PC-9 (cell line): ENCODE measurements around the gene ZSWIM8. TPM values are rescaled to one million over a fixed set of nuclear protein-coding genes. Genes with fewer than 3 reads are reported as not detected.
A peak's percentile ranks its signal among the peaks of the same experiment; 100 is the strongest.

Experiments used
- BruUV-seq: library from RNA; stranded (reverse); fragments of 400-500 nt; replicated peaks from 2 replicates; lab custom pipeline; 2021; lab: Mats Ljungman, UMichigan
- CTCF ChIA-PET: fragments of 300-600 bp; sonication (Branson Sonifier 250); formaldehyde crosslinking; loops from one replicate; lab custom pipeline; 2022; ENCODE audit warnings: antibody characterized with exemption; lab: Charles Lee
- POLR2A ChIA-PET: fragments of 300-600 bp; sonication (Branson Sonifier 250); formaldehyde crosslinking; loops from one replicate; lab custom pipeline; 2022; ENCODE audit warnings: antibody characterized with exemption; ENCODE audit not compliant: unreplicated experiment; lab: Charles Lee
- DNase-seq, 2 experiments: peaks; one replicate each; pipeline versions ENCODE4 v3.0.0 to v3.0.0-alpha.2; 2015 to 2022; ENCODE audit warnings: mixed read lengths in 1 of 2
- H2AFZ ChIP-seq: fragments of 200-600 bp; sonication (generic); 2 replicates; pipeline ENCODE4 v1.8.1; 2017; ENCODE audit warnings: antibody characterized with exemption
- H3F3A ChIP-seq: fragments of 200-600 bp; sonication (generic); 2 replicates; pipeline ENCODE4 v1.8.1; 2017; ENCODE audit warnings: antibody characterized with exemption, mild to moderate bottlenecking, low read depth; ENCODE audit not compliant: insufficient read depth
- H3K27ac ChIP-seq: fragments of 200-600 bp; sonication (generic); 2 replicates; pipeline ENCODE4 v1.6.1; 2016; ENCODE audit warnings: mixed run types
- H3K27me3 ChIP-seq: fragments of 200-600 bp; sonication (generic); 2 replicates; pipeline ENCODE4 v1.6.1; 2016; ENCODE audit warnings: low read depth, mixed run types; ENCODE audit not compliant: insufficient read depth
- H3K36me3 ChIP-seq: fragments of 200-600 bp; sonication (generic); 2 replicates; pipeline ENCODE4 v1.6.1; 2016; ENCODE audit warnings: low read depth, mixed run types
- H3K4me1 ChIP-seq: fragments of 200-600 bp; sonication (generic); replicated peaks from 2 replicates; pipeline ENCODE4 v1.6.1; 2016; ENCODE audit warnings: mixed run types; ENCODE audit not compliant: insufficient read depth
- H3K4me2 ChIP-seq: fragments of 200-600 bp; sonication (generic); 2 replicates; pipeline ENCODE4 v1.6.1; 2017; ENCODE audit warnings: mixed run types
- H3K4me3 ChIP-seq: fragments of 200-600 bp; sonication (generic); 2 replicates; pipeline ENCODE4 v1.6.1; 2016; ENCODE audit warnings: mixed run types
- H3K79me2 ChIP-seq: fragments of 200-600 bp; sonication (generic); 2 replicates; pipeline ENCODE4 v1.6.1; 2017; ENCODE audit warnings: low read depth, mixed run types
- H3K9me2 ChIP-seq: fragments of 200-600 bp; sonication (generic); 2 replicates; pipeline ENCODE4 v1.8.1; 2017; ENCODE audit warnings: mild to moderate bottlenecking; ENCODE audit not compliant: insufficient read depth
- H3K9me3 ChIP-seq: fragments of 200-600 bp; sonication (generic); 2 replicates; pipeline ENCODE4 v1.8.1; 2016; ENCODE audit warnings: low read depth; ENCODE audit not compliant: insufficient read depth
- H4K20me1 ChIP-seq: fragments of 200-600 bp; sonication (generic); 2 replicates; pipeline ENCODE4 v1.8.1; 2017; ENCODE audit not compliant: insufficient read depth
- CTCF ChIP-seq: fragments of 200-600 bp; sonication (generic); conservative IDR thresholded peaks from 2 replicates; pipeline ENCODE4 v1.6.1; 2017; ENCODE audit warnings: mixed run types, antibody characterized with exemption, mild to moderate bottlenecking, moderate library complexity
- EZH2 ChIP-seq: fragments of 200-600 bp; sonication (generic); IDR thresholded peaks from 2 replicates; pipeline ENCODE4 v1.8.0; 2017; ENCODE audit warnings: antibody characterized with exemption, low read depth
- intact Hi-C: fragments of 100-400 bp; cut with micrococcal nuclease; formaldehyde crosslinking; loops from one replicate; pipeline ENCODE4 v1.10.0; 2022; ENCODE audit not compliant: unreplicated experiment
- total RNA-seq: library from RNA; stranded (reverse); gene quantifications from 2 replicates; pipeline ENCODE4 v1.2.3, GENCODE V29; 2021

Gene ZSWIM8
- total RNA-seq, 1 experiment from 2014 or later = 49.2 TPM

- no peak for DNase-seq
- Histone ChIP-seq H3K27me3 (no peaks in the 10 kb centered on the region), H4K20me1 (no peaks in the 10 kb centered on the region), H3K9me3 (no peaks in the 10 kb centered on the region), H3K79me2 (peaks cover 64% of the 10 kb centered on the region), H3K4me1 (peaks cover 36% of the 10 kb centered on the region), H3K4me3 (peak overlapping the region; percentile 69), H3K9me2 (no peaks in the 10 kb centered on the region; the same call in 1 of the 2 replicates), H3K4me2 (peak overlapping the region; percentile 89), H2AFZ (peak overlapping the region; percentile 90), H3K36me3 (peaks cover 23% of the 10 kb centered on the region; the same call in 1 of the 2 replicates), H3K27ac (peak overlapping the region; percentile 88), H3F3A (peaks cover 30% of the 10 kb centered on the region)
- ChIA-PET POLR2A (interaction anchor here (0.5 to 0.7 kb wide), 4 partner anchors 39 to 497 kb away, joined by 3 to 8 read pairs (median 4); partner anchors contain the start of gene CHCHD1), CTCF (interaction anchor here (0.5 to 0.6 kb wide), 2 partner anchors 14 to 249 kb away, joined by 3 to 10 read pairs; no protein-coding TSS in a partner anchor)
- TSS peak; percentile 69 for BruUV-seq
- intact Hi-C loops = no loop called here
- TF ChIP-seq CTCF = no peak
- no peak for TF ChIP-seq EZH2
Observed at GRCh38 chr10:73743327-73743904, 42.0 kb upstream of the ZSWIM8 start.

- Histone ChIP-seq H2AFZ (peak within 1 kb of the TSS; percentile 90), H3K27ac (peak within 1 kb of the TSS; percentile 88), H3K4me1 (peaks cover 36% of the 10 kb centered on the region), H3K9me3 (no peaks in the 10 kb centered on the region), H3K27me3 (no peaks in the 10 kb centered on the region), H3K4me3 (peak within 1 kb of the TSS; percentile 69), H3K4me2 (peak within 1 kb of the TSS; percentile 89), H3K36me3 (peaks cover 30% of the 10 kb centered on the region; the same call in 1 of the 2 replicates), H3F3A (peaks cover 30% of the 10 kb centered on the region), H4K20me1 (peaks cover 3% of the 10 kb centered on the region; the same call in 1 of the 2 replicates), H3K9me2 (no peaks in the 10 kb centered on the region; the same call in 1 of the 2 replicates), H3K79me2 (peaks cover 70% of the 10 kb centered on the region)
- intact Hi-C loops = loop anchor here (1.0 kb wide), 1 partner anchor 41 kb away; the partner anchor contains the start of gene ZSWIM8
- BruUV-seq = no TSS peak
- TF ChIP-seq CTCF (no peak), EZH2 (no peak)
- POLR2A ChIA-PET = interaction anchor here (0.5 to 0.7 kb wide), 6 partner anchors 19 to 1085 kb away, joined by 3 to 4 read pairs (median 4); partner anchors contain the start of gene CHCHD1
- DNase-seq = peak; percentile 89 to 97
- CTCF ChIA-PET = no interaction called here
Observed at GRCh38 chr10:73743905-73744663, 41.3 kb upstream of the ZSWIM8 start, which contains the start of gene SEC24C. SEC24C (plus strand) TSS chr10:73744372; CDS start chr10:73746833, 2,461 bp downstream.

GRCh38 chr10:73744664-73744975 lies 40.8 kb upstream of the ZSWIM8 start:
- Histone ChIP-seq H3F3A (peaks cover 30% of the 10 kb centered on the region), H3K9me3 (no peaks in the 10 kb centered on the region), H3K36me3 (peaks cover 35% of the 10 kb centered on the region), H3K9me2 (no peaks in the 10 kb centered on the region; the same call in 1 of the 2 replicates), H3K27me3 (no peaks in the 10 kb centered on the region), H3K4me3 (peak overlapping the region; percentile 69), H3K4me1 (peaks cover 36% of the 10 kb centered on the region), H3K79me2 (peaks cover 75% of the 10 kb centered on the region), H2AFZ (peak overlapping the region; percentile 90), H3K27ac (peak overlapping the region; percentile 88), H3K4me2 (peak overlapping the region; percentile 89), H4K20me1 (peaks cover 9% of the 10 kb centered on the region; the same call in 1 of the 2 replicates)
- DNase-seq = peak in 1 of 2 experiments; percentile 62
- BruUV-seq = TSS peak; percentile 75
- intact Hi-C loops = loop anchor here (1.0 kb wide), 1 partner anchor 41 kb away; the partner anchor contains the start of gene ZSWIM8
- no peak for TF ChIP-seq EZH2
- ChIA-PET CTCF (no interaction called here), POLR2A (interaction anchor here (0.5 to 0.6 kb wide), 2 partner anchors 18 to 172 kb away, joined by 3 read pairs; no protein-coding TSS in a partner anchor)
